Fibroblast of skin of left biceps (primary cell): ENCODE data around the gene RMND1.

Experiments used
- DNase-seq, 2 experiments: peaks; one replicate each; pipeline ENCODE4 v3.0.0-alpha.2; 2013; ENCODE audit warnings: low read depth in 2 of 2

The RMND1 gene

DNA sequence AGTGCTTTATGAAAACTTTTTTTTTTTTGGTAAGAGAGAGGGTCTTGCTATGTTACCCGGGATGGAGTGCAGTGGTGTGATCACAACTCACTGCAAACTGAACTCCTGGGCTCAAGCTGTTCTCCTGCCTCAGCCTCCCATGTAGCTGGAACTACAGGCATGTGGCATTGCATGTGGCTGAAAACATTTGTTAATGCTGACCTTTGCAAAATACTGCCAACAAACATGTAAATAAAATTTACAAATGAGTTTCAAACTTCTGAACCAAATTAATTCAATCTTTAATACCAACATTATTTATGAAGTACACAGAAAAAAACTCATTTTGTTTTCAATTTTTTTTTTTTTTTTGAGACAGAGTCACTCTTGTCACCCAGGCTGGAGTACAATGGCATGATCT, 34.4 kb downstream of the RMND1 start:
- DNase-seq = no peak

- DNase-seq = no peak
These were observed 37.2 kb downstream of the RMND1 start for GRCh38 chr6:151414641-151415260.

DNA sequence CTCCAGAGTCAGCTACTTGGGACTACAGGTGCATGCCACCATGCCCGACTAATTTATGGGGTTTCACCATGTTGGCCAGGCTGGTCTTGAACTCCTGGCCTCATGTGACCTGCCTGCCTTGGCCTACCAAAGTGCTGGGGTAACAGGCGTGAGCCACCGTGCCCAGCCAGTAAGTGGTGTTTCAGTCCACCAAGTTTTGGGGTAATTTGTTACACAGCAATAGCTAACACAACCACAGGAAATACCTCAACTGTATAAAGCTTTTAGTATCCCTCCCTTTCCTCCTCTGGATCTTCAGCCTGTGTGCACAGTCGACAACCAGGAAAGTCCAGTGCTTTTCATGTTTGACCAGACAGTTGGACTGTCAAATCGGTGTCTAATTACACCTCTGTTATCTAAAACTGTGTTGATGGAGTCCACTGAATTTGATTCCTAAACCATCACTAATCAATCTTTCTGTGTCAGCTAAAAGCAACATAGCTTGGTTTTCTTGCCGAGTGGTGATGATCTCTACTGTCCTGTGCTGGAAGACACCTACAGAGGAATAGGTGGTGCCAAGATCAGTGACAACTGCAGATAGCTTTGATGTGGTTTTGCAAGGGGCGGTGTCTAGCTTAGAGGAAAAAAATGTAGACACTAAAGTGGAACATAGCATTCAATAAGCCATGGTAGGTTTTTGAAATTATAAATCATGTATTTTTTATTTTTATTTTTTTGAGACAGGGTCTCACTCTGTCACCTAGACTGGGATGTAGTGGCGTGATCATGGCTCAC, 38.4 kb downstream of the RMND1 start:
- DNase-seq = no peak

DNA sequence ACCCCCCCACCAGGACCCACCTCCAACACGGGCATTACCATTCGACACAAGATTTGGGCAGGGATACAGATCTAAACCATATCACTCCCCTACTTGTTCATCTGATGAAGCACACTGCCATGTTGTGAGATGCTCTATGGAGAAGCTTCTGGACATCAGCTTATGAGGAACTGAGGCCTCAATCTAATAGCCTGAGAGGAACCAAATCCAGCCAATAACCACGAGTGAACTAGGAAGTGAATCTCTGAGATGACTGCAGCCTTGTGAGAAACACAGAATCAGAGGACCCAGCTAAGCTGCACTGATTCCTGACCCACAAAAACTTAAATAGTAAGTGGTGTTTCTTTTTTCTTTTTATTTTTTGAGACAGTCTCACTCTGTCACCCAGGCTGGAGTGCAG, 39.0 kb downstream of the RMND1 start:
- DNase-seq = no peak

- no peak for DNase-seq
These were observed 42.2 kb downstream of the RMND1 start for GRCh38 chr6:151409679-151410078.

DNA sequence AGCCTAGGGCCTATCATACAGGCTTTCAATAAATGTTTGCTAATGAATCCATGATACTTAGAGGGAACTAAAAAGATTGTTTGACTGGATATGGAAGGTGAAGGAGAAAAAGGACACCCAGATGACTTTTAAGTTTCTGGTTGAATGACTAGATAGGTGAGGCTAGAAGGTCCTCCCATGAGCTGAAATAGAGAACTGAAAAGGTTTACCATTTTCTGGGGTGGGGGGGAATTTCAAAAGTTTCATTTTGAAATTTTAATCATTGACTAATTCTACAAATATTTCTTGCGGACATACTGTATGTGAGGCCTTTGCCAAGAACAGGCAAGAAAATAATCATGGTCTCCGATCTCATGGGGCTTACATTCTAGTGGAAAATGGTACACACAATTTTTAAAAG, 42.7 kb downstream of the RMND1 start:
- DNase-seq = no peak

DNA sequence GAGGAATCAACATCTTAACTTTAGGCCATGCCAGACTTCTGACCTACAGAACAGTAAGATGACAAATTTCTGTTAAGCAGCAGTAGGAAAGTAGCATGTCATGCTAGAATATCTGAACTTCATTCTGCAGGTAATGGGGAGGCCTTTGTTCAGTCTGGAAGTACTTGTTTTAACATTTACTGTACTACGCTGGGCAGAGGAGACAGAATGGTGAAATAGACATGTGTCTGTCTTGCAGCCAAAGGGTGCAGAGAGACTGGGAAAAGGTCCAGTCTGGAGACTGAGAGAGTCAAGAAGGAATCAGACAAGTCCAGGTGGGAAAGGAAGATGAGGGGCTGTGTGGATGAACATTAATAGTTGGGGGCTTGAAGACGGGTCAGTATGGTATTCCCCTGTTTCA, 43.1 kb downstream of the RMND1 start:
- no peak for DNase-seq

DNA sequence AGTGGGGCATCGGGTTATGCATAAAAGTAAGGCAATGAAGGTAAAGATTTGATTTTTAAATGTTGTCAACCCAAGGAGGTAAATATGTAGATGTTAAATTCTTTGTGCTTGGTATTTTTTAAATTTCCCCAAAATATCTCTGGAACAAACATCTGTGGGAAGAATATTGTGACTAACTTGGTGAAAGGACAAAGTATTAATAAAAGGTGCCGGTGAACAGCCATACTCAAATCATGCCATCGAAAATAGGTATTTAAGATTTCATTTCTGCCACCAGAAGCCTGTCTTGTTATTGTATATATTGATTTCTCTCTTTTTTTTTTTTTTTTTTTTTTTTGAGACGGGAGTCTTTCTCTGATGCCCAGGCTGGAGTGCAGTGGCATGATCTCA, 48.0 kb downstream of the RMND1 start:
- no peak for DNase-seq

GRCh38 chr6:151402228-151402627, 49.7 kb downstream of the RMND1 start:
- DNase-seq = no peak

DNA sequence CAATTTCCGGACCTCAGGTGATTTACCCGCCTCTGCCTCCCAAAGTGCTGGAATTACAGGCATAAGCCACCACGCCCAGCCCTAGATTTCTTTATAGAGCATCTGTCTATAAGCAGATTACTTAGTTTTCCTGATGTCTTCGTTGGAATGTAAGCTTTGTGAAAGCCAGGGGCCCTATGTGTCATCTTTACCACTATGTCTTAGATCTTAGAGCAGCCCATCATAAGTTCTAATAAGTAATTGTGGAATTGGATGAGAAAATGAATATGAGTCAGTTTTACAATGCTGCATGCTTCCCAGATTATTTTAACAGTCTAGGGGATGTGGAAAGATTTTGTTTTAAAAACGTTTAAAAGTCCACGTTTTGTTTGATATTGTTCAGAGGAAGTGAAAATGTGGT, 51.5 kb downstream of the RMND1 start:
- peak; percentile 35 to 37 for DNase-seq

GRCh38 chr6:151399679-151400078, 52.2 kb downstream of the RMND1 start:
- DNase-seq = no peak

DNA sequence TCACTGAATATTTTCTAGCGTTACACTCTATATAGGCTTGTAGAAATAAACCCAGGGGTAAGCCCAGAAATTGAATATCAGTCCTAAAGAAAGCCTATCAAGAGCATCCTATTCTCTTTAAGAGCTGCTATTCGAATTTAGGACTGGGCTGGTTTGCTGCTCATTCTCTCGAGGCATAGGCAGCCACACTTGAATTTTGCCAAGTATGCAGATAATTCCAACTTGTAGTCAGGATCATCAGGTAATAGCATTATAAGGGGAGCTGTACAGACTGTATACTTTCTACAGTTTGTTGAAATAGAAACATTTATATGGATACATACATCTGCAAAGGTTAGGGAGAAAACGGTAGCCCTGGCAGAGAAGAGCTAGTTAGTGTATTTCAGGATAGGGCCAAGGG, 58.5 kb downstream of the RMND1 start:
- DNase-seq = no peak

DNA sequence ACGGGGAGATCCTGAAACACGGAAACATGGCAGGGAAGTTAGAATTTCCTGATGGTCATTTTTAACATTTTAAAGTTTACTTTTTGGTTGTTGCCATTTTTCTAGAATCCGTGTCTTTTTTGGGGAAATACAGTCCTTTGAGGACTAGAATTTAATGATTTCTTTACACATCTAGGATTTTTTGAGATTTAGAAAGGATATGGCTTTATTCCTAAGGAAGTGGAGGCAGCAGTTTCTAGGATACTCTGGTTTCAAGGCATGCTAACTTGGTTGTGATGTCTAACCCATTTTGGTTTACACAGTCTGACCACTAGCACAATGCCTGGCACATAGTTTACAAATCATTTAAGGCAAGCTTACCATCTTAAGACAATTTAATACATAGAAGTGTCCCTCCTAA, 59.5 kb downstream of the RMND1 start:
- DNase-seq = no peak

DNA sequence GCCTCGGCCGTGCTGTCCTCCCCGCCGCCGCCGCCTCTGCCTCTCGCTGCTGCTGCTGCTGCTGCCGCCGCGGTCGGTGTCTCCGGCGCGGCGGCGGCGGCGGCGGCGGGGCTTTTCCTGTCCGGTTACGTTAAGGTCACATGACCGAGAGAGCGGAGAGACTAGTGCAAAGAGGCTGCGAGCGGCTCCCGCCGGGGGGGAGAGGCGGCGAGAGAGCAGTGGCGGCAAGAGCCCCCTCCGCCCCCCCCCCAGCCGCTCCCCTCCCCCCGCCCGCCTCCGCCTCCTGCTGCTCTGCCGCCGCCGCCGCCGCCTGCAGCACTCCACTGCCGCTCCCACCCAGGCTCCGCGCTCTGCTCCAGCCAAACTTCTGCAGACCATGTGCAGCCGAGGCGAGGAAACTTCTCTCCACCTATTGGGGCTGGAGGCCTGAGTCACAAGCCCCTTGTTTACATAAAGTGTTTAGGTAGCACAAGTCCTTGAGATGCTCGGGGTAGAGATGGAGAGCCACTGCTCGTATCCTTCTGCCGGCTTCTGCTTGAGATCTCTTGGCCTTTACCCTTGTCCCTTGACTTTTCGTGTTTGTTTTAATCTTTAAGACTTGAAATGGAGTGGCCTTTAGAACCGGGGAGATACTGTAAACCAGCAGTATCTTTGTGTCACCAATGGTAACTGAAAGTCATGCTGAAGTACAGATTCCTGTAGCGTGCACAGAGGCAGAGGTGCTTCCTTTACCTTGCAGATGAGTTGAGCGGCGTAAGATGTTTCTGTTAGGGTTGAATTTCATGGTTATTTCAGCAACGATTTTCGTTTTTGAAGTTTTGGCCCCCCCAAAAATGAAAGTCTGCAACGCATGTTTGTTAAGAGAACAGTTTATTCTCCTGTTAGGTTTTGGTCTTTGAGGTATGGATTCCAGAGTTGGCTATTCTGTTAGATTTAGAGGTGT, 60.2 kb downstream of the RMND1 start, which contains the start of gene ZBTB2:
Gene ZBTB2, minus strand, starts transcription at position 89 of the 943 bp plus-strand sequence. CDS start 17,922 bp downstream, outside the sequence.
- peak; percentile 37 to 44 for DNase-seq

GRCh38 chr6:151390851-151391470, 61.0 kb downstream of the RMND1 start:
- DNase-seq = peak; percentile 35 to 40

DNA sequence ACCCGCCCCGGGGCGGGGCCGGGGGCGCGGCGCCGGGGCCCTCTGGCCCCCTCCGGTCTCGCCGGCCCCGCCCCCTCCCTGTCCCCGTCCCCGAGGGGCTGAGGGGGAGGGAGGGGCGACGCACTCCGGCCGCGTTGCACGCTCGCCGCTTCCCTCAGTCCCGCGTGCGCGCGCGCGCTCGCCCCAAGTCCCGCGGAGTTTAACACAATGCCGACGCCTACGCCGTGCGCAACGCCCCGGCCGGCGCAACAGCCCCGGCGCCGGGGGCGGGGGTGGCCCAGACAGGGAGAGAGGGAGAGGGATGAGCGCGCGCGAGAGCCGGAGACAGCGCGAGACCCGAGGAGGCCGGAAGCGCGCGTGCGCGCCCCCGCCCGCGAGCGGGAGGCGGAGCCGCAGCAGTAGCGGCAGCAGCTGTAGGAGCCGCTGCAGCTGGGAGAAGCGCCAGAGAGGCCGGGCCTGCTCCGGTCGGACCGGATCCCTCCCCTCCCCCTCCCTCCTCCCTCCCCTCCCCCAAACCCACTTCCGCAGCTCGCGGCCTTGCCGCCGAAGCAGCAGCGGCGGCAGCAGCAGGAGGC, 61.6 kb downstream of the RMND1 start:
- peak; percentile 99 for DNase-seq

GRCh38 chr6:151389618-151390275, 62.2 kb downstream of the RMND1 start:
- peak; percentile 55 to 57 for DNase-seq

GRCh38 chr6:151388997-151389617, 62.8 kb downstream of the RMND1 start:
- no peak for DNase-seq

GRCh38 chr6:151388236-151388635, 63.7 kb downstream of the RMND1 start:
- DNase-seq = no peak

GRCh38 chr6:151387175-151387970, 64.6 kb downstream of the RMND1 start:
- DNase-seq = peak; percentile 60 to 65
